OCI-M1 (cell line): ENCODE data around the gene AP1G1.
"Not testable (repeated sequence)": the region's sequence is repeated elsewhere in the genome, so short reads cannot be mapped to it uniquely, and the experiment has no call there.

Experiments used
- DNase-seq: peaks from one replicate; lab custom pipeline; 2025; lab: John Stamatoyannopoulos, UW

AP1G1 gene

DNA sequence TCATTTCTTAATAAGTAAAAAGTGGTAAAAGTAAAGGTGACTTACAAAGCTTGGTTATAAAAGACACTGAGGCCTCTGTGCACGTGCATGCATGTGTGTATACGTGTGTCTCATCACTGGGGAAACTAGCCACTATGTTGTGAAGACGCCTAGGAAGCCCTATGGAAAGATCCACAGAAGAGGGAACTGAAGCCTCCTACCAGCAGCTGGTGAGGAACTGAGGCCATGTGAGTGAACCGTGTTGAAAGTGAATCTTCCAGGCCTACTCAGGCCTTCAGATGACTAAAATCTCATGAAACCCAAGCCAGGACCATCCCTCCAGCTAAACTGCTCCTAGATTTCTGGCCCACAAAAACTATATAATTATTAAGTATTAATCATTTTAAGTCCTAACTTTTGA is 107.8 kb downstream of the AP1G1 start:
- no peak for DNase-seq

DNA sequence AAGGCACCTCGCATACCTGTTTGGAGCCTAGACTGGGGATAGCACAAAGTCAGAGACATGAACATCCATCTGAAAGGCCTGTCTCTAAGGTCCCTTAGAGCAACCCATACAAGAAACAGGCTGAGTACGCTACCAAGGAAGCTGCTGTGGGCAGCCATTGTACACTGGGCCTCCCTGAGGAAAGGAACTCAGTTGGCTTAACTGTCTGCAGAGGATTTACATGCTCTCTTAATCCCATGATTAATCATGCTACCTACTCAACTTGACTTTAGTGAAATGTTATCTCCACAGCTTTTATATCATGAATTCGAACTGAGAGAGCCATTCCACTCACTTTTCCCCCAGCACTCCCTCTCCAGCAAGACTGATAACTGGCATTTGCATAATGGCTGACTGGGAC is 110.1 kb downstream of the AP1G1 start:
- no peak for DNase-seq

GRCh38 chr16:71693164-71693563 is 115.5 kb downstream of the AP1G1 start:
- no peak for DNase-seq

DNA sequence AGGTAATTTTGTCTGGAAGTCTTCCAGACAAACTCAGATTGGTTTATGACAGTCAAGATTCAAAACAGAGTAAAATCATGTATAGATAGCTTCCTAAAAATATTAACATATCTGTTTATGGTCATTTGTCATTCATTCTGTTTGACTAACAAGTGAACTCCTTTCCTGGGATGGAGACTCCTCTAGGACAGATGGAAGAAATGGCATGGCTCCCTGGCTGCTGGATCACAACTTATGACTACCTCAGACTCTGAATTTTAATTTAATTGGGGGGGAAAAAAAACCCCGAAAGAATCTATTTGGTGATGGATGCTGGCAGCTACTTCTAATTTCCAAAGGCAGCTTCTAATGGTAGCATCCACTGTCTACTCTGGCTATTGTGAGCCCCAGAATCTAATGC is 118.7 kb downstream of the AP1G1 start:
- no peak for DNase-seq

GRCh38 chr16:71687861-71688260 is 120.8 kb downstream of the AP1G1 start:
- DNase-seq, result no peak

DNA sequence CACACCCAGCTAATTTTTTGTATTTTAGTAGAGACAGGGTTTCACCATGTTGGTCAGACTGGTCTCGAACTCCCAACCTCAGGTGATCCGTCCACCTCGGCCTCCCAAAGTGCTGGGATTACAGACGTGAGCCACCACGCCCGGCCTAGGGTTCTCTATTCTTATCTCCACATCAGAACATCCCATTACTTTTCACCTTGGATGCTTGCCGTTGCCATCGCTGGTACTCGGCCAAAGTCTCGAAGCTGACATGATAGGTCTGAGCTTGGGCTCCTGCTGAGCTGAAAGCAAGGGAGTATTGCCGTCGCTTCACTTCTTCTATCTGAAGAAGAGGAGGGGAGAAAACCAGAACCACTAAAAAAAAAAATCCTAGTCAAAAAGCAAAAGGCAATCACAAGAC is 124.4 kb downstream of the AP1G1 start:
- not testable (repeated sequence) for DNase-seq

DNA sequence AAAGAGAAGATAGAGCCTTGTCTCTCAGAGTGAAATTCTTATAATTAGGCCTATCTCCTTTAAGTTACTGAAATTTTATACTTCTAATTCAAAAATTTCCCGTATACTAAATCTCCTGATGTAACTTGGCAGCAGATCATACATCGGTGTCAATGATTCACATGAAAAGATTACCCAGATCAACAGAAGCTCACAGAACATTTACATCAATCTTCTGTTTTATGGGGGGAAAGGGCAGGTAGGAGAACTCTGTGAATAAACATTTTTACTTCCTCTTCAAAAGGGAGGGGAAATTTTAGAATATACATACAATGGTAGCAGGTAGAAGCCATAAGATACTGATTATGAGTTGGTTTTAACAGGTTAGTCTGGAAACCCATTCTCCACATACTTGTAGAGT is 127.3 kb downstream of the AP1G1 start:
- no peak for DNase-seq
